Rectal smooth muscle tissue (tissue), 1 donor: ENCODE results near the gene FREM1.

ENCODE experiments used
- H3K27ac ChIP-seq: one replicate; pipeline ENCODE4 v1.7.0; 2013; ENCODE audit warnings: low read depth, low read length, inconsistent platforms
- H3K27me3 ChIP-seq: one replicate; pipeline ENCODE4 v1.7.0; 2013; ENCODE audit warnings: low read length; ENCODE audit not compliant: control insufficient read depth, insufficient read depth
- H3K36me3 ChIP-seq: one replicate; pipeline ENCODE4 v1.7.0; 2013; ENCODE audit warnings: low read length; ENCODE audit not compliant: control insufficient read depth, insufficient read depth
- H3K4me1 ChIP-seq: one replicate; pipeline ENCODE4 v1.7.0; 2013; ENCODE audit warnings: low read length; ENCODE audit not compliant: control insufficient read depth, insufficient read depth
- H3K4me3 ChIP-seq: one replicate; pipeline ENCODE4 v1.7.0; 2013; ENCODE audit warnings: low read length
- H3K9ac ChIP-seq: one replicate; pipeline ENCODE4 v1.7.0; 2013; ENCODE audit warnings: low read length

FREM1 gene

GRCh38 chr9:14849851-14850250, 60.4 kb downstream of the FREM1 start:
- H3K4me3 ChIP-seq = no peak overlapping the region
- H3K4me1 ChIP-seq = no peaks in the 10 kb centered on the region
- H3K9ac ChIP-seq = no peak overlapping the region
- H3K27me3 ChIP-seq = no peaks in the 10 kb centered on the region
- no peak overlapping the region for H3K27ac ChIP-seq
- H3K36me3 ChIP-seq = no peaks in the 10 kb centered on the region

GRCh38 chr9:14849296-14849695, 60.9 kb downstream of the FREM1 start:
- no peaks in the 10 kb centered on the region for H3K4me1 ChIP-seq
- no peaks in the 10 kb centered on the region for H3K27me3 ChIP-seq
- no peak overlapping the region for H3K9ac ChIP-seq
- H3K36me3 ChIP-seq = peaks cover 2% of the 10 kb centered on the region
- H3K27ac ChIP-seq = no peak overlapping the region
- H3K4me3 ChIP-seq = no peak overlapping the region

GRCh38 chr9:14846871-14847311, 63.3 kb downstream of the FREM1 start:
- Histone ChIP-seq H3K4me3 (no peak overlapping the region), H3K9ac (no peak overlapping the region), H3K27me3 (no peaks in the 10 kb centered on the region), H3K4me1 (no peaks in the 10 kb centered on the region), H3K27ac (no peak overlapping the region), H3K36me3 (peaks cover 2% of the 10 kb centered on the region)

DNA sequence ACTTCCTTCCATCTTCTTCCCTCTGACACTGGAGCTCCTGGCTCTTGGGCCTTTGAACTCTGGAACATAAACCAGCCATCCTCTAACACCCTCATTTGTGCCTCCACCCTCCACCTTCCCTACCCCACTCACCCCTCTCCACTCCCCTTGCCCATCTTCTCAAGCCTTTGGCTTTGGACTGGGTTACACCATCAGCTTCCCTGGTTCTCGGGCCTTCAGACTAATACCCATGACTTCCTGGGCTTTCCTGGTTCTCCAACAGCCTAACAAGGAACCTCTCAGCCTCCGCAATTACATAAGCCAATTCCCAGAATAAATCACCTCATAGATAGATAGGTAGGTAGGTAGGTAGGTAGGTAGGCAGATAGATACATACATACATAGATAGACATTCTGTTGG, 67.1 kb downstream of the FREM1 start:
- Histone ChIP-seq H3K4me1 (no peaks in the 10 kb centered on the region), H3K4me3 (no peak overlapping the region), H3K36me3 (peaks cover 2% of the 10 kb centered on the region), H3K9ac (no peak overlapping the region), H3K27me3 (no peaks in the 10 kb centered on the region), H3K27ac (no peak overlapping the region)

GRCh38 chr9:14842269-14842668, 68.0 kb downstream of the FREM1 start:
- Histone ChIP-seq H3K36me3 (peaks cover 2% of the 10 kb centered on the region), H3K4me1 (no peaks in the 10 kb centered on the region), H3K4me3 (no peak overlapping the region), H3K9ac (no peak overlapping the region), H3K27me3 (no peaks in the 10 kb centered on the region), H3K27ac (no peak overlapping the region)

DNA sequence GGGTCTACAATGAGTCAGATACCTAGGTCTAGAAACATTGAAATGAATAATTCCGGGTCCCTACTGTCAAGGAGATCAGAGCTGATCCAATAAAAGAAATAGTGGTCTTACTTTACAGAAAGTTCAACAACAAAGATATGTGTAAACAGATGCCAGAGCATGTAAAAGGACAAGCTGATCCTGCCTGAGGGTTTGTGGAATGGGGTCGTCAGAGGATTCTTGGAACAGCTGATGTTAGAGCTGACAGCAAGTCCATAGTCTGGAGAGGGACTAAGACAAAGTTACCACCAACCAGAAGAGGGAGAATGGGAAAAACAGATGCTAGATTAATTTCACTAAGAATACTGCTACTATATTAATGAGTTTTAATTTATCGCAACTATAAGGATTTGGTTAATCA, 71.5 kb downstream of the FREM1 start:
- H3K27ac ChIP-seq = no peak overlapping the region
- H3K9ac ChIP-seq = no peak overlapping the region
- H3K4me1 ChIP-seq = no peaks in the 10 kb centered on the region
- no peak overlapping the region for H3K4me3 ChIP-seq
- H3K27me3 ChIP-seq = no peaks in the 10 kb centered on the region
- H3K36me3 ChIP-seq = no peaks in the 10 kb centered on the region

DNA sequence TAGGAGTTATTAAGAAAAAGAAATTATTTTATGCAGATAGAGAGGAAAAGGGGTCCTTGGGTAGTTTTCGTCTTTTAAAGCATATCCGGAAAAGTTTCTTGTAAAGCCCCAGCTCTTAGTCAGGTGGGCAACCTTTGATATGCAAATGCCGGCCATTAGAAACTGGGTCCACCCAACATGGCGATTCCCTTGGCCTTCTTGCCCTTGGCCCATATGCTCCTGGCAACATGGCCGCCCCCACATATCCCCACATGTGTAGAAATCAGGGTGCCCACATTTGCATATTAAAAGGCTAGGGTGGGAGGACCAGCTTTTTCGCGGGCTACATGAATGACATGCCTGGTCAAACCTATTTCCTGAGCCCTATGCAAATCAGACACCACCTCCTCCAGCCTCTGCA, 73.3 kb downstream of the FREM1 start:
- no peaks in the 10 kb centered on the region for H3K4me1 ChIP-seq
- H3K36me3 ChIP-seq = no peaks in the 10 kb centered on the region
- no peak overlapping the region for H3K9ac ChIP-seq
- H3K27ac ChIP-seq = no peak overlapping the region
- no peak overlapping the region for H3K4me3 ChIP-seq
- H3K27me3 ChIP-seq = no peaks in the 10 kb centered on the region

- no peaks in the 10 kb centered on the region for H3K36me3 ChIP-seq
- H3K27me3 ChIP-seq = no peaks in the 10 kb centered on the region
- H3K27ac ChIP-seq = no peak overlapping the region
- H3K4me3 ChIP-seq = no peak overlapping the region
- no peaks in the 10 kb centered on the region for H3K4me1 ChIP-seq
- H3K9ac ChIP-seq = no peak overlapping the region
Observed at GRCh38 chr9:14831661-14832060, 78.6 kb downstream of the FREM1 start.

DNA sequence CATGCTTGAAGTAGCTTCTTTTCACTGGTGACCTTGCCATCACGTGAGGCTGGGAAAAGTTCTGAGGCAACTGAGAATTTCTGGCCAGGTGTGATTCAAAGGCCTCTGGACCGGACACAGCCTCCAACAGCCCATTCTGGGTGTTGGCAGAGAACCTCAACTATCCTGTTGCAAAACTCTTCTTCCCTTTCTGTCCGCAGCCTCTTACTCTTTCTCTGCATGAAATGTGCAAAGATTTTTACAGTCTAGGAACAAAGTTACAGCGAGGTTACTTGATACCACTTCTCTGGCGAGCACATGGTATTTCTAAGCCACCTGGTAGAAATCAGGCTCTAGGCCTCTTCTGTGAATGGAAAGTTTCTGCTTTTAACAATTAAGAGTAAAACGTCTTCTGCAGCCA, 79.2 kb downstream of the FREM1 start:
- Histone ChIP-seq H3K27ac (no peak overlapping the region), H3K27me3 (no peaks in the 10 kb centered on the region), H3K36me3 (no peaks in the 10 kb centered on the region), H3K4me1 (no peaks in the 10 kb centered on the region), H3K9ac (no peak overlapping the region), H3K4me3 (no peak overlapping the region)

GRCh38 chr9:14830057-14830456, 80.2 kb downstream of the FREM1 start:
- no peaks in the 10 kb centered on the region for H3K27me3 ChIP-seq
- H3K4me1 ChIP-seq = no peaks in the 10 kb centered on the region
- no peak overlapping the region for H3K4me3 ChIP-seq
- no peaks in the 10 kb centered on the region for H3K36me3 ChIP-seq
- no peak overlapping the region for H3K27ac ChIP-seq
- no peak overlapping the region for H3K9ac ChIP-seq

DNA sequence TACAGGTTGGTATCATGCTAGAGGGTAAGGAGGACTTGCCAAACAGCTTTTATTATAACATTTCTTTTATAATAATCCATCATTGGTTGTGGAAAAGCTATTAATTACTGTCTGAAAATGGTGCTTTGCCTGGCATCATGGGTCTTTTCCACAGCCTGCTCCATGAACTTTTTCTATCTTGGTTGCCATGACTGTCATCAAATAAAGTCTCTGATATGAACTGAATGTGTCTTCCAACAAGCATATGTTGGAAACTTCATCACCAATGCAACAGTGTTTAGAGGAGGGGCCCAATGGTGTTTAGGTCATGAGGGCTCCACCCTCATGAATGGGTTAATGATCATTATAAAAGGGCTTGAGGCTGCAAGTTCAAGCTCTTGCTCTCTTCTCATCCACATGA, 81.0 kb downstream of the FREM1 start:
- H3K36me3 ChIP-seq = no peaks in the 10 kb centered on the region
- H3K27me3 ChIP-seq = no peaks in the 10 kb centered on the region
- no peaks in the 10 kb centered on the region for H3K4me1 ChIP-seq
- no peak overlapping the region for H3K27ac ChIP-seq
- H3K9ac ChIP-seq = no peak overlapping the region
- H3K4me3 ChIP-seq = no peak overlapping the region

DNA sequence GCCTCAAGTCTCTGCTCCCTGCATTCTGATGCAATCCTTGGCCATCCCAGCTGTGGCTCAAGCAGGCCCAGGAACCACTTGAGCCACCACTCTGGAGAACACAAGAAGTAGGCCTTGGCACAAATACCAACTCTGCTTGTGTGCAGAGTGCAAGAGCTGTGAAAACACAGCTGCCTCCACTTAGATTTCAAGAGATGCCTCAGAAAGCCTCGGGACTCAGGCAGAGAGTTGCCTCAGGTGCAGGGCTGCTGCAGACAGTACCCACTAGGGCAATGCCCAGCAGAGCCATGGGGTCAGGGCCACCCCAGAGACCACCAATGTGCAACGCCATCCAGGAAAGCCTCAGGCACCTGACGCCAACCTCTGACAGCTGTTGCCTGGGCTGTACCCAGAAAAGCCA, 82.4 kb downstream of the FREM1 start:
- H3K27ac ChIP-seq = no peak overlapping the region
- no peaks in the 10 kb centered on the region for H3K27me3 ChIP-seq
- no peak overlapping the region for H3K4me3 ChIP-seq
- no peaks in the 10 kb centered on the region for H3K4me1 ChIP-seq
- H3K9ac ChIP-seq = no peak overlapping the region
- H3K36me3 ChIP-seq = no peaks in the 10 kb centered on the region

GRCh38 chr9:14824481-14824880, 85.7 kb downstream of the FREM1 start:
- no peaks in the 10 kb centered on the region for H3K36me3 ChIP-seq
- H3K4me3 ChIP-seq = no peak overlapping the region
- H3K9ac ChIP-seq = no peak overlapping the region
- H3K4me1 ChIP-seq = no peaks in the 10 kb centered on the region
- H3K27me3 ChIP-seq = no peaks in the 10 kb centered on the region
- H3K27ac ChIP-seq = no peak overlapping the region
